Gastroesophageal sphincter (tissue), 4 donors: ENCODE results near the gene NCKAP5L. TPM values are rescaled to one million over a fixed set of nuclear protein-coding genes. Genes with fewer than 3 reads are reported as not detected.

Experiments
- ATAC-seq: fragments of 150-250 bp; one replicate; pipeline ENCODE4 v1.9.1; 2016; ENCODE audit warnings: mild to moderate bottlenecking, moderate library complexity
- H3K27ac ChIP-seq, 4 donors: fragments of 200-600 bp; sonication (generic) in 3 of 4; 1 replicate in 3 of 4; 2 replicates in 1 of 4; pipeline ENCODE4 v1.5.1; 2016 to 2019
- H3K27me3 ChIP-seq: fragments of 200-600 bp; sonication (generic); one replicate; pipeline ENCODE4 v1.5.1; 2019
- H3K36me3 ChIP-seq, 2 donors: fragments of 200-600 bp; sonication (generic); one replicate each; pipeline ENCODE4 v1.5.1; 2019; ENCODE audit warnings: control low read depth in 1 of 2
- H3K4me1 ChIP-seq, 3 donors: fragments of 200-600 bp; sonication (generic); 1 replicate in 2 of 3; 2 replicates in 1 of 3; pipeline ENCODE4 v1.5.1; 2016 to 2019; ENCODE audit warnings: control low read depth in 2 of 3
- H3K4me3 ChIP-seq, 2 donors: fragments of 200-600 bp; sonication (generic); one replicate each; pipeline ENCODE4 v1.5.1; 2019; ENCODE audit warnings: mild to moderate bottlenecking in 1 of 2, moderate library complexity in 1 of 2
- H3K9me3 ChIP-seq, 3 donors: fragments of 200-600 bp; sonication (generic); one replicate each; pipeline ENCODE4 v1.5.1; 2017 to 2019; ENCODE audit warnings: control low read depth in 2 of 3
- EP300 ChIP-seq: sonication (generic); formaldehyde crosslinking; IDR thresholded peaks from one replicate; pipeline ENCODE4 v1.6.1; 2017; ENCODE audit warnings: antibody characterized with exemption, mild to moderate bottlenecking
- POLR2A ChIP-seq, 2 donors: fragments of 450-650 bp; IDR thresholded peaks; one replicate each; pipeline ENCODE4 v1.6.1; 2017; ENCODE audit warnings: antibody characterized with exemption in 2 of 2, mild to moderate bottlenecking in 2 of 2, moderate library complexity in 1 of 2
- POLR2AphosphoS5 ChIP-seq: sonication (generic); formaldehyde crosslinking; IDR thresholded peaks from one replicate; pipeline ENCODE4 v1.6.1; 2017; ENCODE audit warnings: antibody characterized with exemption
- WGBS, 2 donors: methylation state at CpG; one replicate each; pipeline ENCODE4 v1.1.5; 2018; ENCODE audit warnings: low coverage in 1 of 2; 5-methylcytosine and 5-hydroxymethylcytosine counted together
- total RNA-seq, 4 donors: library from RNA; depleted of rRNA; stranded (reverse); fragments of >200 nt; gene quantifications; one replicate each; pipeline ENCODE4 v1.1.0, GENCODE V29; 2016
- TF ChIP-seq, protein P1 (sequence below), 4 experiments: fragments of 200-600 bp in 2 of 4; fragments of 450-650 bp in 2 of 4; sonication (generic) in 1 of 4; IDR thresholded peaks; one replicate each; pipeline ENCODE4 v1.5.1; 2017 to 2019; ENCODE audit warnings: antibody characterized with exemption in 4 of 4, mild to moderate bottlenecking in 2 of 4, moderate library complexity in 2 of 4

The NCKAP5L gene
- total RNA-seq, 4 donors from 2014 or later = 15.3 to 27.5 (median 19.0) TPM

- no peak for ATAC-seq
- peak overlapping the region in 3 of 4 donors; percentile 58 to 64 (median 62) for H3K27ac ChIP-seq
Observed at GRCh38 chr12:49867570-49868341, 39.5 kb upstream of the NCKAP5L start.

GRCh38 chr12:49866859-49867569 lies 38.8 kb upstream of the NCKAP5L start:
- TF ChIP-seq, protein P1, sequence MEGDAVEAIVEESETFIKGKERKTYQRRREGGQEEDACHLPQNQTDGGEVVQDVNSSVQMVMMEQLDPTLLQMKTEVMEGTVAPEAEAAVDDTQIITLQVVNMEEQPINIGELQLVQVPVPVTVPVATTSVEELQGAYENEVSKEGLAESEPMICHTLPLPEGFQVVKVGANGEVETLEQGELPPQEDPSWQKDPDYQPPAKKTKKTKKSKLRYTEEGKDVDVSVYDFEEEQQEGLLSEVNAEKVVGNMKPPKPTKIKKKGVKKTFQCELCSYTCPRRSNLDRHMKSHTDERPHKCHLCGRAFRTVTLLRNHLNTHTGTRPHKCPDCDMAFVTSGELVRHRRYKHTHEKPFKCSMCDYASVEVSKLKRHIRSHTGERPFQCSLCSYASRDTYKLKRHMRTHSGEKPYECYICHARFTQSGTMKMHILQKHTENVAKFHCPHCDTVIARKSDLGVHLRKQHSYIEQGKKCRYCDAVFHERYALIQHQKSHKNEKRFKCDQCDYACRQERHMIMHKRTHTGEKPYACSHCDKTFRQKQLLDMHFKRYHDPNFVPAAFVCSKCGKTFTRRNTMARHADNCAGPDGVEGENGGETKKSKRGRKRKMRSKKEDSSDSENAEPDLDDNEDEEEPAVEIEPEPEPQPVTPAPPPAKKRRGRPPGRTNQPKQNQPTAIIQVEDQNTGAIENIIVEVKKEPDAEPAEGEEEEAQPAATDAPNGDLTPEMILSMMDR (IDR thresholded peaks at IDR 0.05) = peak in 3 of 4 experiments; percentile 90 to 99 (median 93)
- no peak for TF ChIP-seq POLR2A (IDR thresholded peaks at IDR 0.05)
- no peak for TF ChIP-seq EP300
- no peak for TF ChIP-seq POLR2AphosphoS5
- Histone ChIP-seq H3K27me3 (no peaks in the 10 kb centered on the region), H3K36me3 (no peaks in the 10 kb centered on the region), H3K4me1 (peaks cover 0 to 34% (median 15%) of the 10 kb centered on the region in 3 donors), H3K4me3 (no peak overlapping the region), H3K27ac (no peak overlapping the region), H3K9me3 (no peaks in the 10 kb centered on the region)
- ATAC-seq = no peak
- 34% methylated on average over 7 of the region's 19 CpGs; no CpG with 5 or more reads in 1 of the 2 donors for WGBS, 2 donors

More at GRCh38 chr12:49867570-49868341, 39.5 kb upstream of the NCKAP5L start:
- Histone ChIP-seq H3K36me3 (no peaks in the 10 kb centered on the region), H3K4me1 (peaks cover 0 to 34% (median 15%) of the 10 kb centered on the region in 3 donors), H3K27me3 (no peaks in the 10 kb centered on the region), H3K4me3 (no peak overlapping the region), H3K9me3 (no peaks in the 10 kb centered on the region)
- TF ChIP-seq, protein P1 (IDR thresholded peaks at IDR 0.05) = no peak
- no peak for TF ChIP-seq POLR2A (IDR thresholded peaks at IDR 0.05)
- 31 to 45% methylated on average over 4 to 10 of the region's 11 CpGs for WGBS, 2 donors

- Histone ChIP-seq H3K9me3 (no peaks in the 10 kb centered on the region), H3K27me3 (no peaks in the 10 kb centered on the region), H3K4me1 (peaks cover 0 to 34% (median 15%) of the 10 kb centered on the region in 3 donors), H3K4me3 (no peak overlapping the region), H3K27ac (no peak overlapping the region), H3K36me3 (no peaks in the 10 kb centered on the region)
- no peak for ATAC-seq
- 88 to 90% methylated on average over 2 to 8 of the region's 8 CpGs for WGBS, 2 donors
- TF ChIP-seq, protein P1 (IDR thresholded peaks at IDR 0.05) = no peak
- TF ChIP-seq EP300 (no peak), POLR2A (IDR thresholded peaks at IDR 0.05) (no peak), POLR2AphosphoS5 (no peak)
Observed at GRCh38 chr12:49865782-49866135, 37.5 kb upstream of the NCKAP5L start.

- H3K36me3 ChIP-seq = no peaks in the 10 kb centered on the region
- ATAC-seq = no peak
- TF ChIP-seq, protein P1 (IDR thresholded peaks at IDR 0.05) = no peak
- no peak for TF ChIP-seq POLR2AphosphoS5
- no peak for TF ChIP-seq EP300
- TF ChIP-seq POLR2A (IDR thresholded peaks at IDR 0.05) = no peak
- H3K4me1 ChIP-seq = peaks cover 0 to 34% (median 15%) of the 10 kb centered on the region in 3 donors
- 80 to 84% methylated on average over 2 to 9 of the region's 13 CpGs for WGBS, 2 donors
- H3K27me3 ChIP-seq = no peaks in the 10 kb centered on the region
- no peak overlapping the region for H3K27ac ChIP-seq
- H3K4me3 ChIP-seq = no peak overlapping the region
- H3K9me3 ChIP-seq = no peaks in the 10 kb centered on the region
Observed at GRCh38 chr12:49865109-49865781, 37.0 kb upstream of the NCKAP5L start.
